HL-60 (cell line): Measurements from ENCODE around the gene CNTNAP2.

ENCODE experiments used
- TF ChIP-seq, protein P1 (sequence below): IDR thresholded peaks from one replicate; pipeline ENCODE4 v1.5.1; 2011; ENCODE audit warnings: low read length, control low read depth, inconsistent platforms; ENCODE audit not compliant: insufficient read depth
- TF ChIP-seq, protein P2 (sequence below): IDR thresholded peaks from 2 replicates; pipeline ENCODE4 v1.6.1; 2012; ENCODE audit warnings: low read depth; ENCODE audit not compliant: insufficient replicate concordance

DNA sequence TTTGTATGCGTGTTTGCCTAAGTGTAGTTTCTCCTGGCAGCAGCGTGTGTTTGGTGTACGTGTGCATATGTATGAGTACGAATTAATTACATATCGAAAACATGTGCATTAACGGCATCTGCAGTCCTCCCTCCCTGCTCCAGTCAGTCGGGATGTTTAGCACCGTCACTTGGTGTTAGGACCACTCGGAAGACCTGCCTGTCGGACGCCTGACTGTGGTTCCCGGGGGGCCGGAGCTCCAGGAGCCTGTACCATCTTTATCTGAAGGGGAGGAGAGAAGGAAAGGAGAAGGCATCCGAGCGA is 1.1 kb upstream of the CNTNAP2 start:
- TF ChIP-seq, protein P1, sequence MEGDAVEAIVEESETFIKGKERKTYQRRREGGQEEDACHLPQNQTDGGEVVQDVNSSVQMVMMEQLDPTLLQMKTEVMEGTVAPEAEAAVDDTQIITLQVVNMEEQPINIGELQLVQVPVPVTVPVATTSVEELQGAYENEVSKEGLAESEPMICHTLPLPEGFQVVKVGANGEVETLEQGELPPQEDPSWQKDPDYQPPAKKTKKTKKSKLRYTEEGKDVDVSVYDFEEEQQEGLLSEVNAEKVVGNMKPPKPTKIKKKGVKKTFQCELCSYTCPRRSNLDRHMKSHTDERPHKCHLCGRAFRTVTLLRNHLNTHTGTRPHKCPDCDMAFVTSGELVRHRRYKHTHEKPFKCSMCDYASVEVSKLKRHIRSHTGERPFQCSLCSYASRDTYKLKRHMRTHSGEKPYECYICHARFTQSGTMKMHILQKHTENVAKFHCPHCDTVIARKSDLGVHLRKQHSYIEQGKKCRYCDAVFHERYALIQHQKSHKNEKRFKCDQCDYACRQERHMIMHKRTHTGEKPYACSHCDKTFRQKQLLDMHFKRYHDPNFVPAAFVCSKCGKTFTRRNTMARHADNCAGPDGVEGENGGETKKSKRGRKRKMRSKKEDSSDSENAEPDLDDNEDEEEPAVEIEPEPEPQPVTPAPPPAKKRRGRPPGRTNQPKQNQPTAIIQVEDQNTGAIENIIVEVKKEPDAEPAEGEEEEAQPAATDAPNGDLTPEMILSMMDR = no peak
- TF ChIP-seq, protein P2, sequence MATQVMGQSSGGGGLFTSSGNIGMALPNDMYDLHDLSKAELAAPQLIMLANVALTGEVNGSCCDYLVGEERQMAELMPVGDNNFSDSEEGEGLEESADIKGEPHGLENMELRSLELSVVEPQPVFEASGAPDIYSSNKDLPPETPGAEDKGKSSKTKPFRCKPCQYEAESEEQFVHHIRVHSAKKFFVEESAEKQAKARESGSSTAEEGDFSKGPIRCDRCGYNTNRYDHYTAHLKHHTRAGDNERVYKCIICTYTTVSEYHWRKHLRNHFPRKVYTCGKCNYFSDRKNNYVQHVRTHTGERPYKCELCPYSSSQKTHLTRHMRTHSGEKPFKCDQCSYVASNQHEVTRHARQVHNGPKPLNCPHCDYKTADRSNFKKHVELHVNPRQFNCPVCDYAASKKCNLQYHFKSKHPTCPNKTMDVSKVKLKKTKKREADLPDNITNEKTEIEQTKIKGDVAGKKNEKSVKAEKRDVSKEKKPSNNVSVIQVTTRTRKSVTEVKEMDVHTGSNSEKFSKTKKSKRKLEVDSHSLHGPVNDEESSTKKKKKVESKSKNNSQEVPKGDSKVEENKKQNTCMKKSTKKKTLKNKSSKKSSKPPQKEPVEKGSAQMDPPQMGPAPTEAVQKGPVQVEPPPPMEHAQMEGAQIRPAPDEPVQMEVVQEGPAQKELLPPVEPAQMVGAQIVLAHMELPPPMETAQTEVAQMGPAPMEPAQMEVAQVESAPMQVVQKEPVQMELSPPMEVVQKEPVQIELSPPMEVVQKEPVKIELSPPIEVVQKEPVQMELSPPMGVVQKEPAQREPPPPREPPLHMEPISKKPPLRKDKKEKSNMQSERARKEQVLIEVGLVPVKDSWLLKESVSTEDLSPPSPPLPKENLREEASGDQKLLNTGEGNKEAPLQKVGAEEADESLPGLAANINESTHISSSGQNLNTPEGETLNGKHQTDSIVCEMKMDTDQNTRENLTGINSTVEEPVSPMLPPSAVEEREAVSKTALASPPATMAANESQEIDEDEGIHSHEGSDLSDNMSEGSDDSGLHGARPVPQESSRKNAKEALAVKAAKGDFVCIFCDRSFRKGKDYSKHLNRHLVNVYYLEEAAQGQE = no peak
